Measurements from ENCODE around the gene AMOTL1. TPM values are rescaled to one million over a fixed set of nuclear protein-coding genes. Genes with fewer than 3 reads are reported as not detected.

AMOTL1 gene
- total RNA-seq, 1 donor from 2014 or later = 45.8 TPM

- Mint-ChIP-seq H3K9me3 (ENCODE audit: low read depth) (no peaks in the 10 kb centered on the region), H3K4me3 (ENCODE audit: low read depth) (no peak overlapping the region), H3K36me3 (ENCODE audit: insufficient read depth) (peaks cover 44% of the 10 kb centered on the region), H3K4me1 (ENCODE audit: low read depth) (peaks cover 2% of the 10 kb centered on the region), H3K27me3 (no peaks in the 10 kb centered on the region), H3K27ac (no peak overlapping the region)
- TF ChIP-seq CTCF (IDR thresholded peaks at IDR 0.05; ENCODE audit: unreplicated experiment) = no peak
- DNase-seq (ENCODE audit: low spot score, unreplicated experiment) = no peak
Observed at GRCh38 chr11:94853836-94854235, 85.7 kb downstream of the AMOTL1 start.

GRCh38 chr11:94854770-94855633, 86.8 kb downstream of the AMOTL1 start:
- DNase-seq (ENCODE audit: low spot score, unreplicated experiment) = no peak
- Mint-ChIP-seq H3K4me3 (ENCODE audit: low read depth) (no peak overlapping the region), H3K27ac (no peak overlapping the region), H3K4me1 (ENCODE audit: low read depth) (peaks cover 2% of the 10 kb centered on the region), H3K27me3 (no peaks in the 10 kb centered on the region), H3K36me3 (ENCODE audit: insufficient read depth) (peaks cover 48% of the 10 kb centered on the region), H3K9me3 (ENCODE audit: low read depth) (no peaks in the 10 kb centered on the region)
- no peak for TF ChIP-seq CTCF (IDR thresholded peaks at IDR 0.05; ENCODE audit: unreplicated experiment)

- Mint-ChIP-seq H3K9me3 (ENCODE audit: low read depth) (no peaks in the 10 kb centered on the region), H3K4me1 (ENCODE audit: low read depth) (peaks cover 2% of the 10 kb centered on the region), H3K36me3 (ENCODE audit: insufficient read depth) (peaks cover 45% of the 10 kb centered on the region), H3K4me3 (ENCODE audit: low read depth) (no peak overlapping the region), H3K27me3 (no peaks in the 10 kb centered on the region), H3K27ac (no peak overlapping the region)
- TF ChIP-seq CTCF (IDR thresholded peaks at IDR 0.05; ENCODE audit: unreplicated experiment) = no peak
- DNase-seq (ENCODE audit: low spot score, unreplicated experiment) = no peak
Observed at GRCh38 chr11:94855666-94856065, 87.5 kb downstream of the AMOTL1 start.

- Mint-ChIP-seq H3K36me3 (ENCODE audit: insufficient read depth) (peaks cover 45% of the 10 kb centered on the region), H3K4me1 (ENCODE audit: low read depth) (peaks cover 2% of the 10 kb centered on the region), H3K9me3 (ENCODE audit: low read depth) (no peaks in the 10 kb centered on the region), H3K27ac (no peak overlapping the region), H3K27me3 (no peaks in the 10 kb centered on the region), H3K4me3 (ENCODE audit: low read depth) (no peak overlapping the region)
- no peak for DNase-seq (ENCODE audit: low spot score, unreplicated experiment)
- no peak for TF ChIP-seq CTCF (IDR thresholded peaks at IDR 0.05; ENCODE audit: unreplicated experiment)
Observed at GRCh38 chr11:94856443-94856842, 88.3 kb downstream of the AMOTL1 start.

- H3K36me3 Mint-ChIP-seq (ENCODE audit: insufficient read depth) = peaks cover 47% of the 10 kb centered on the region
- peaks cover 2% of the 10 kb centered on the region for H3K4me1 Mint-ChIP-seq (ENCODE audit: low read depth)
- no peaks in the 10 kb centered on the region for H3K9me3 Mint-ChIP-seq (ENCODE audit: low read depth)
- no peak overlapping the region for H3K27ac Mint-ChIP-seq
- no peak for DNase-seq (ENCODE audit: low spot score, unreplicated experiment)
- no peaks in the 10 kb centered on the region for H3K27me3 Mint-ChIP-seq
- TF ChIP-seq CTCF (IDR thresholded peaks at IDR 0.05; ENCODE audit: unreplicated experiment) = no peak
- H3K4me3 Mint-ChIP-seq (ENCODE audit: low read depth) = no peak overlapping the region
Observed at GRCh38 chr11:94857337-94857736, 89.2 kb downstream of the AMOTL1 start.
